ENCODE measurements around the gene RIN3.

GRCh38 chr14:92637228-92637627 is 123.6 kb downstream of the RIN3 start:
- TF ChIP-seq CTCF (IDR thresholded peaks at IDR 0.05; ENCODE audit: low read depth, low read length) (no peak), POLR2A (IDR thresholded peaks at IDR 0.05; ENCODE audit: extremely low read depth, insufficient read length) (no peak)

Measured in NB4 (cell line).